GM21367 (cell line): Measurements from ENCODE around the gene NUDT21.
"Not testable (repeated sequence)": the region's sequence is repeated elsewhere in the genome, so short reads cannot be mapped to it uniquely, and the experiment has no call there.

ENCODE experiments used
- ATAC-seq: cut with Tn5 transposase; IDR thresholded peaks from one replicate; pipeline ENCODE4 v1.9.1; 2021; ENCODE audit not compliant: unreplicated experiment

NUDT21 gene

DNA sequence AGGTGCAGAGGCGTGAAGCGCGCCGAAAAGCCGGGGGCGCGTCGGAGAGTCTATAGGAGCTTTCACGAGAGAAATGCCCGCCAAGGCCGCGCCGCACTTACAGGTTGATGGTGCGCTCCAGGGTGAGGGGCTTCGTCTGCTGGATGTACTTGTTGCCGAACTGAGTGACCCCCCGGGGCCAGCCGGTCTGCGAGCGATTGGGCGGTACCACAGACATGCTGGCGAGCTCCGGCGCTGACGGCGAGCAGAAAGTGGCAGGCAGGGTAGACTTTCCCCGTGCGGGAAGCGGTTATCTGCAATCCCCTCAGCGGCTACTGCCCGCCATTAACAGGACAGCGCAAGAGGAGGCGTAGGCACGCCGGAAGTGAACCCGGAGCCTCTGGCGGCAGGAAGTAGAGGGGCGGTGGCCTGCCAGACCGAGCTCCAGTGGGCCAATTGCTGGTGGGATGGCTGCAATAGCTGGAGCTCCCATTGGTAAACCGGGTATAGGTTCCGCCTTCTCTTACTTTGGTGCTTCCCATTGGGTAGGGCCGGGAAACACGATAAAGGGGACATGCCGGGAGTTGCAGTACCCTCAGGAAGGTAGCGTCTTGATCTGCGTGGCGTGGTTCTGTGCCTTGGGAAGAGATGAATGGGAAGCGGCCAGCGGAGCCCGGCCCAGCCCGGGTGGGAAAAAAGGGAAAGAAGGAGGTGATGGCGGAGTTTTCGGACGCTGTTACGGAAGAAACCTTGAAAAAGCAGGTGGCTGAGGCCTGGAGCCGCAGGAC lies at the start of gene NUDT21, which contains the start of gene OGFOD1:
Gene NUDT21 (minus strand): TSS at position 347 of the 767 bp plus-strand sequence. CDS start 130 bp downstream, at position 217.
Gene OGFOD1 (plus strand): TSS at position 569 of the 767 bp plus-strand sequence. CDS start 59 bp downstream, at position 628.
- ATAC-seq, result peak; percentile 96

- no peak for ATAC-seq
Observed at GRCh38 chr16:56493815-56494214, 42.7 kb upstream of the NUDT21 start.

GRCh38 chr16:56493126-56493525 lies 42.0 kb upstream of the NUDT21 start:
- no peak for ATAC-seq

DNA sequence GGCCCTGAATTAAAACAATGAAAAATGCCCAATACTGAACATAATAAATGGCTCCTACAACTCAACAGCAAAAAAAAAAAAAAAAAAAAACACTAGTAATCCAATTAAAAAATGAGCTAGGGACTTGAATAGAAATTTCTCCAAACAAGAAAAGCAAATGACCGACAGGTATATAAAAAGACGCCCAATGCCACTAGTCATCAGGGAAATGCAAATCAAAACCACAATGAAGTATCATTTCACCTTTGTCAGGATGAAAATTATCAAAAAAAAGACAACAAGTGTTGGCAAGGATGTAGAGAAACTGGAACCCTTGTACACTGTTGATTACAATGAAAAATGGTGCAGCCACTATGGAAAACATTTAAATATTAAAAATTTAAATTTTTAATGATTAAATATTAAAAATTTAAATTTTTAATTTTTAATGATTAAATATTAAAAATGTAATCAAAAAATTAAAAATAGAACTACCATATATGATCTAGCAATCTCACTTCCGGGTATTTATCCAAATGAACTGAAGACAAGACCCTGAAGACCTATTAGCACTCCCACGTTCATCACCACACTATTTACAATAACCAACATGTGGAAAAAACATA lies 40.6 kb upstream of the NUDT21 start:
- ATAC-seq, result no peak

- ATAC-seq, result not testable (repeated sequence)
Observed at GRCh38 chr16:56488868-56489267, 37.7 kb upstream of the NUDT21 start.

DNA sequence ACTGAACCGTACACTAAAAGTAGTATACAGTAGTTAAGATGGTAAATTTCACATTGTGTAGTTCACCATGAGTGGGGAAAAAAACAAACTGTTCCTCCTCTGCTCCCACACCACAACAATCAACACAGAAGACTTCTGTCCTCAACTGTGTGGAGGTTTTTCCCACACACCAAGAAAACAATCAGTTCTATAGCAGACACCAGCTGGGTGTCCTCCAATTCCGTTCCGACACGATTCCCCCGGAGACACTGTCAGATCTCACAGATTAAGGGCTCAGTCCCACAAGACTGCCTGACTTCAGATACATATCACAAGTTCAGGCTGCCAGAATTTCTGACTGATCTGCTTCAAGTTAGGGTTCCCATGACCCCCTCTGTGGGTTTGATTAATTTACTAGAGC lies 36.9 kb upstream of the NUDT21 start:
- no peak for ATAC-seq

- no peak for ATAC-seq
Observed at GRCh38 chr16:56483394-56483793, 32.3 kb upstream of the NUDT21 start.

- no peak for ATAC-seq
Observed at GRCh38 chr16:56482683-56483236, 31.6 kb upstream of the NUDT21 start.

- no peak for ATAC-seq
Observed at GRCh38 chr16:56481468-56482122, 30.5 kb upstream of the NUDT21 start.

DNA sequence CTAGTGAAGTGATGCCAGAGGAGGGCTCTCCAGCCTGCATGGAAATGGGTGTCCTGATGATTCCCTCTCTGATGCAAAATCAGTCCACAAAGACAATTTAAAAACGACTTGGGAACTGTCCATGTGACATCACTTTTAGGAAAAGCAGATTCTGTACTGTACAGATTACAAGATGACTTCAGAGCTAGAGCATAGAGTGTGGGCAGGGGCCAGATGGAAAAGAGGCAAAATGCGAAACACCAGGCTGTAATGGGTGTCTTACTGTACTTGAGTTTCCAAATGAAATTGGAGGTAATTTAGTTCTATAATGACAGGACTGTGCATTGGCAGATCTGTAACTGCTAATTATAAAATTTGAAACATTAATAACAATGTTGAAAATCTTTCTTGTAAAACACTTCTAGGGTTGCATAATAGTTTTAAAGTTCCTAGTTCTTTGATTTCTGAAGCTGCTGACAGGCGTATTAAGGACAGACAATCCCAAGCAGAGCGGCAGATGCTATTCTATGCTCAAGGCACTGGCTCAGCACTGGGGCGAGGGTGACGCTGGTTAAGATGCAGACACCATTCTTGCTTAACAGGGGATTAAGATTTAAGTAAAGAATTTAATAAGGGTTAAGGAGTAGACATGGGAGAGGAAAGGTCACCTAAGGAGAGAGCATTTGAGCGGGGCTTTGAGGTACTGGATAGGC lies 29.8 kb upstream of the NUDT21 start:
- ATAC-seq, result no peak

- ATAC-seq, result no peak
Observed at GRCh38 chr16:56479469-56479868, 28.3 kb upstream of the NUDT21 start.

GRCh38 chr16:56478281-56479049 lies 27.3 kb upstream of the NUDT21 start:
- no peak for ATAC-seq

- ATAC-seq, result no peak
Observed at GRCh38 chr16:56477096-56477878, 26.2 kb upstream of the NUDT21 start.

DNA sequence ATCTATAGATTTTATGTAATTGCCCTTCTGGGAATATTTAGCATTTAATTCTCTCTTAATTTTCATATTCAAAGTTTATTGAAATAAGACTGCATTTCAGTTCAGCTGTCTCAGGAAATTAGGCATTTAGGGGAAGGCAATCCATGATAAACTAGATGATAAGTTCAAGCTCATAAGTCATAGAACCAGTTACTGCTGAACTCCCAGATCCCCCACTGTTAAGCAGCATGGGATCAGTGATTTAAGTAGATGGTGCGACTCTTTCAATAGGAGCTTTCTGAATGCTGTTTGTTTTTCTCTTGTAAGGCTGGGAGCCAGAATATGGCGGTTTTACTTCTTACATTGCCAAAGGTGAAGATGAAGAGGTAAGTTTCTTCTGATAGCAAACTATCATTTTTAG lies 24.1 kb upstream of the NUDT21 start:
- ATAC-seq, result no peak

- ATAC-seq, result no peak
Observed at GRCh38 chr16:56470666-56471065, 19.5 kb upstream of the NUDT21 start.

DNA sequence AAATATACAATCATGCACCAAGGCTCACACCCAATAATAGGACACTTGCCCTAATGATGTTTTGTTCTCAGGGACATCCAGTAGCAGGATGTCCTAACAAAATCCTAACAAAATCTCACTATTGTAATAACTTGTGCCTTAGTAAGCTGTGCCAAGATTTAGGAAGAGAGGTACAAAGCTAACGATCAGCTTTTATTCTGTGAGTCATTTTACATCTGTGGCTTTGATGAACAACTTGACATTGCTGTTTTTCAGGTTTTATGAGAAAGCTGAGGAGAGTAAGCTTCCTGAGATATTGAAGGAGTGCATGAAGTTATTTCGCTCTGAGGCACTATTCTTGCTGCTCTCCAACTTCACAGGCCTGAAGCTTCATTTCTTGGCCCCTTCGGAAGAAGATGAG lies 19.1 kb upstream of the NUDT21 start:
- no peak for ATAC-seq

DNA sequence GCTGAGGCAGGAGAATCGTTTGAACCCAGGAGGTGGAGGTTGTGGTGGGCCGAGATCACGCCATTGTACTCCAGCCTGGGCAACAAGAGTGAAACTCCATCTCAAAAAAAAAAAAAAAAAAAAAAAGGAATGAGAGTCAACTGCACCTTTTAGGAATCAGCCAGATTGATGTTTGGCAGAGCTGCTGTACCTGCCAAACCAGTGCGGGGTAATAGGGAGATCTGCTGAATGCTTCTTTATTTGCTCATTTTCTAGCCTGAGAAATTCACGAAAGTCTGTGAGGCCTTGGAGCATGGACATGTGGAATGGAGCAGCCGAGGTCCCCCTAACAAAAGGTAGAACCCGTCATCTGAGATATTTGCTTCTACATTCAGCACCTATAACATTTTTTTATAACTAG lies 18.6 kb upstream of the NUDT21 start:
- ATAC-seq, result no peak

DNA sequence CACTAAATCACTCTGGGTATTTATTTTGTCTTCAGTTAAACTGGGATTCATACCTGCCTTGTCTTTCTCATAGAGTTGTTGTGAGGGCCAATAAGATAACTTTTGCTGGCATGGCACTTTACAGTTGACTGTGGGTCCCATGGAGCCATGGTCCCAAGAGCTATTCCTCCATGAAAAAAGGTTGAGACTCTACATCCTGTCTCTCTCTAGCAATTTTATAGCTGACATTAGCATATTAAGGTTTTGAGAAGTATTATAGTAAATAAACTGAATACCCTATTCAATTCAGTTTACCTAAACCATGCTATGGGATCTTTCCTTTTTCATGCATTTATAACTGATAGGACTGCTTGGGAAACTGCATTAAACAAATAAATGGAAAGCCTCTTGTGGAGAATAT lies 17.7 kb upstream of the NUDT21 start:
- no peak for ATAC-seq

- ATAC-seq, result no peak
Observed at GRCh38 chr16:56466344-56466743, 15.2 kb upstream of the NUDT21 start.

- ATAC-seq, result no peak
Observed at GRCh38 chr16:56463153-56463552, 12.0 kb upstream of the NUDT21 start.
